HCT116 (cell line): ENCODE results near the gene FBXO42. TPM values are rescaled to one million over a fixed set of nuclear protein-coding genes. Genes with fewer than 3 reads are reported as not detected.

Experiments
- ATAC-seq: fragments of 200-7000 bp; cut with Tn5 transposase; 2 replicates; pipeline ENCODE4 v1.9.1; 2020; ENCODE audit warnings: mild to moderate bottlenecking, moderate library complexity
- BruUV-seq: library from RNA; stranded (reverse); fragments of 400-500 nt; replicated peaks from 2 replicates; lab custom pipeline; 2021; lab: Mats Ljungman, UMichigan
- CTCF ChIA-PET: fragments of 300-600 bp; sonication (Branson Sonifier 250); formaldehyde crosslinking; loops from one replicate; lab custom pipeline; 2021; ENCODE audit warnings: antibody characterized with exemption; lab: Charles Lee
- POLR2A ChIA-PET: fragments of 300-600, 350-600 bp; sonication (Branson Sonifier 250); formaldehyde crosslinking; loops from one replicate; lab custom pipeline; 2021; ENCODE audit warnings: antibody characterized with exemption; lab: Charles Lee
- RAD21 ChIA-PET, 2 experiments: fragments of 300-600 bp; sonication (Branson Sonifier 250); formaldehyde crosslinking; loops; one replicate each; lab custom pipeline; 2023; ENCODE audit warnings: low total read pairs in 2 of 2; ENCODE audit not compliant: uncharacterized antibody in 2 of 2, unreplicated experiment in 2 of 2, low non-redundant PET in 1 of 2; lab: Charles Lee
- DNase-seq: peaks from one replicate; pipeline ENCODE4 v3.0.0-alpha.2; 2010; ENCODE audit warnings: low read depth, low spot score
- H2AFZ ChIP-seq: fragments of 200-600 bp; shearing (Covaris generic), sonication (generic); 2 replicates; pipeline ENCODE4 v1.6.1; 2017; ENCODE audit warnings: low read depth, mixed run types, mixed read lengths, antibody characterized with exemption, low read length; ENCODE audit not compliant: poor library complexity, severe bottlenecking
- H3K27ac ChIP-seq: 2 replicates; pipeline ENCODE4 v1.5.1; 2012; ENCODE audit warnings: low read depth, low read length
- H3K27me3 ChIP-seq: fragments of 200-600 bp; sonication (generic); 2 replicates; pipeline ENCODE4 v1.6.1; 2016; ENCODE audit warnings: mixed run types, low read length, mixed read lengths; ENCODE audit not compliant: insufficient read depth
- H3K36me3 ChIP-seq, 2 experiments: fragments of 200-500 bp in 1 of 2; fragments of 200-600 bp in 1 of 2; sonication (Bioruptor generic) in 1 of 2; sonication (generic) in 1 of 2; 2 replicates each; pipeline versions ENCODE4 v1.5.1 to v1.6.1; 2014 to 2016; ENCODE audit warnings: low read length in 2 of 2, inconsistent platforms in 1 of 2, mixed read lengths in 1 of 2, mixed run types in 1 of 2; ENCODE audit not compliant: insufficient read depth in 2 of 2, control insufficient read depth in 1 of 2
- H3K4me1 ChIP-seq, 2 experiments: fragments of 200-600 bp in 1 of 2; sonication (generic) in 1 of 2; 2 replicates each; pipeline versions ENCODE4 v1.5.1 to v1.6.1; 2012 to 2017; ENCODE audit warnings: low read length in 2 of 2, inconsistent platforms in 1 of 2, mild to moderate bottlenecking in 1 of 2, mixed read lengths in 1 of 2, mixed run types in 1 of 2, moderate library complexity in 1 of 2; ENCODE audit not compliant: insufficient read depth in 2 of 2, control insufficient read depth in 1 of 2
- H3K4me2 ChIP-seq: fragments of 200-600 bp; sonication (generic); 2 replicates; pipeline ENCODE4 v1.6.1; 2017; ENCODE audit warnings: mixed run types, low read length, mixed read lengths
- H3K4me3 ChIP-seq, 2 experiments: fragments of 200-600 bp in 1 of 2; sonication (generic) in 1 of 2; replicated peaks in 1 of 2; 2 replicates each; pipeline ENCODE4 v1.5.1; 2011 to 2016; ENCODE audit warnings: low read length in 2 of 2, control low read depth in 1 of 2, low read depth in 1 of 2, mild to moderate bottlenecking in 1 of 2, mixed read lengths in 1 of 2, mixed run types in 1 of 2
- H3K79me2 ChIP-seq: fragments of 200-600 bp; sonication (generic); 2 replicates; pipeline ENCODE4 v1.6.1; 2017; ENCODE audit warnings: mild to moderate bottlenecking, mixed run types, low read length, moderate library complexity, mixed read lengths; ENCODE audit not compliant: insufficient read depth
- H3K9ac ChIP-seq: fragments of 200-600 bp; sonication (generic); 2 replicates; pipeline ENCODE4 v1.6.1; 2016; ENCODE audit warnings: low read length, mixed read lengths
- H3K9me2 ChIP-seq: fragments of 200-600 bp; sonication (generic), shearing (Covaris generic); 2 replicates; pipeline ENCODE4 v1.6.1; 2017; ENCODE audit warnings: mixed run types, mild to moderate bottlenecking, moderate library complexity; ENCODE audit not compliant: insufficient read depth
- H3K9me3 ChIP-seq, 2 experiments: fragments of 200-500 bp in 1 of 2; fragments of 200-600 bp in 1 of 2; sonication (Bioruptor generic) in 1 of 2; sonication (generic) in 1 of 2; 2 replicates each; pipeline ENCODE4 v1.6.1; 2014 to 2017; ENCODE audit warnings: low read length in 2 of 2, mixed read lengths in 2 of 2, inconsistent platforms in 1 of 2, low read depth in 1 of 2, mild to moderate bottlenecking in 1 of 2, mixed run types in 1 of 2, moderate library complexity in 1 of 2; ENCODE audit not compliant: control insufficient read depth in 1 of 2, insufficient read depth in 1 of 2
- H4K20me1 ChIP-seq: fragments of 200-600 bp; sonication (generic), shearing (Covaris generic); 2 replicates; pipeline ENCODE4 v1.6.1; 2017; ENCODE audit warnings: mixed run types, mild to moderate bottlenecking, moderate library complexity; ENCODE audit not compliant: insufficient read depth
- CEBPB ChIP-seq: IDR thresholded peaks from 2 replicates; pipeline ENCODE4 v1.6.1; 2012; ENCODE audit warnings: low read depth
- EGR1 ChIP-seq: IDR thresholded peaks from 2 replicates; pipeline ENCODE4 v1.6.1; 2012; ENCODE audit warnings: low read depth
- ELF1 ChIP-seq: IDR thresholded peaks from 2 replicates; pipeline ENCODE4 v1.6.1; 2012; ENCODE audit warnings: low read depth, borderline replicate concordance
- EZH2 ChIP-seq: fragments of 200-600 bp; sonication (generic); IDR thresholded peaks from 2 replicates; pipeline ENCODE4 v1.6.1; 2017; ENCODE audit warnings: antibody characterized with exemption, mixed run types
- FOSL1 ChIP-seq: IDR thresholded peaks from 2 replicates; pipeline ENCODE4 v1.6.1; 2012; ENCODE audit warnings: low read depth
- JUND ChIP-seq: IDR thresholded peaks from 2 replicates; pipeline ENCODE4 v1.6.1; 2012
- POLR2AphosphoS5 ChIP-seq: IDR thresholded peaks from 2 replicates; pipeline ENCODE4 v1.6.1; 2011; ENCODE audit warnings: mild to moderate bottlenecking, low read depth, low read length, moderate library complexity
- RAD21 ChIP-seq: IDR thresholded peaks from 2 replicates; pipeline ENCODE4 v1.6.1; 2012; ENCODE audit warnings: low read depth, mild to moderate bottlenecking
- SIN3A ChIP-seq: IDR thresholded peaks from 2 replicates; pipeline ENCODE4 v1.6.1; 2012; ENCODE audit warnings: low read depth
- SP1 ChIP-seq: IDR thresholded peaks from 2 replicates; pipeline ENCODE4 v1.6.1; 2012; ENCODE audit warnings: low read depth
- SRF ChIP-seq: IDR thresholded peaks from 2 replicates; pipeline ENCODE4 v1.6.1; 2012; ENCODE audit warnings: low read depth
- YY1 ChIP-seq: IDR thresholded peaks from 2 replicates; pipeline ENCODE4 v1.6.1; 2011; ENCODE audit warnings: low read length, low read depth, moderate library complexity, mild to moderate bottlenecking; ENCODE audit not compliant: insufficient replicate concordance; ENCODE audit errors: extremely low read depth
- ZFX ChIP-seq: fragments of 450-650 bp; IDR thresholded peaks from 2 replicates; pipeline ENCODE4 v1.6.1; 2017
- intact Hi-C: fragments of 100-400 bp; cut with micrococcal nuclease; formaldehyde crosslinking; loops from 2 replicates; pipeline ENCODE4 v1.10.0; 2022
- total RNA-seq: library from RNA; stranded (reverse); gene quantifications from one replicate; pipeline ENCODE4 v1.2.1, GENCODE V29; 2021; ENCODE audit not compliant: unreplicated experiment
- TF ChIP-seq, protein P1 (sequence below), 3 experiments: fragments of 200-600 bp in 1 of 3; sonication (generic) in 1 of 3; IDR thresholded peaks in 2 of 3; conservative IDR thresholded peaks in 1 of 3; 2 replicates each; pipeline ENCODE4 v1.5.1; 2012 to 2017; ENCODE audit warnings: low read depth in 2 of 3, low read length in 2 of 3, antibody characterized with exemption in 1 of 3, borderline replicate concordance in 1 of 3, control low read depth in 1 of 3, mild to moderate bottlenecking in 1 of 3, mixed read lengths in 1 of 3, mixed run types in 1 of 3, moderate library complexity in 1 of 3; ENCODE audit not compliant: insufficient read depth in 1 of 3
- TF ChIP-seq, protein P2 (sequence below): IDR thresholded peaks from 2 replicates; pipeline ENCODE4 v1.6.1; 2012; ENCODE audit warnings: low read depth
- TF ChIP-seq, protein P3 (sequence below): IDR thresholded peaks from 2 replicates; pipeline ENCODE4 v1.6.1; 2011; ENCODE audit warnings: mild to moderate bottlenecking, low read length, moderate library complexity; ENCODE audit not compliant: insufficient replicate concordance; ENCODE audit errors: extremely low read depth
- TF ChIP-seq, protein P4 (sequence below): IDR thresholded peaks from 2 replicates; pipeline ENCODE4 v1.6.1; 2012

Gene FBXO42
- total RNA-seq, 1 experiment from 2014 or later, result 20.6 TPM

DNA sequence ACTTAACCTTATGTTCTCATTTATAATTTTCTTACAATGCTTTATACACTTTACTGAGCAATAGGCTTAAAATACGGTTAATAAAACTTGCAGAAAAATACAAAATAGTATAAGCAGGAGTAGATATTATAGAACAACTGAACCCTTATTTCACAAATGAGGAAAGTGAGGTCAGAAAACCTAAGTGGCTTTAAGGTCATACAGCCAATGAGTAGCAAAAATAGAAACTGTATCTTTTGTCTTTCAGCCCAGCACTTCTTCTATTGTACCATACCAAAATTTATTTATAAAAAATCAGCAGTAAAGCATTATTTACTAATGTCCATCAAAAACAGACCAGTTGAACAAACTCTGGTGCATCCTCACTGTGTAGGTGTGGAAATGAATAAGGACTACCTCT is 11.6 kb downstream of the FBXO42 start:
- Histone ChIP-seq H2AFZ (no peak overlapping the region), H3K27ac (no peak overlapping the region), H3K9me3 (no peaks in the 10 kb centered on the region), H3K4me2 (no peak overlapping the region), H3K9me2 (no peaks in the 10 kb centered on the region)
- CTCF ChIA-PET, result no interaction called here
- BruUV-seq, result no TSS peak
- RAD21 ChIA-PET, result no interaction called here
- intact Hi-C loops, result no loop called here
- TF ChIP-seq, protein P1, sequence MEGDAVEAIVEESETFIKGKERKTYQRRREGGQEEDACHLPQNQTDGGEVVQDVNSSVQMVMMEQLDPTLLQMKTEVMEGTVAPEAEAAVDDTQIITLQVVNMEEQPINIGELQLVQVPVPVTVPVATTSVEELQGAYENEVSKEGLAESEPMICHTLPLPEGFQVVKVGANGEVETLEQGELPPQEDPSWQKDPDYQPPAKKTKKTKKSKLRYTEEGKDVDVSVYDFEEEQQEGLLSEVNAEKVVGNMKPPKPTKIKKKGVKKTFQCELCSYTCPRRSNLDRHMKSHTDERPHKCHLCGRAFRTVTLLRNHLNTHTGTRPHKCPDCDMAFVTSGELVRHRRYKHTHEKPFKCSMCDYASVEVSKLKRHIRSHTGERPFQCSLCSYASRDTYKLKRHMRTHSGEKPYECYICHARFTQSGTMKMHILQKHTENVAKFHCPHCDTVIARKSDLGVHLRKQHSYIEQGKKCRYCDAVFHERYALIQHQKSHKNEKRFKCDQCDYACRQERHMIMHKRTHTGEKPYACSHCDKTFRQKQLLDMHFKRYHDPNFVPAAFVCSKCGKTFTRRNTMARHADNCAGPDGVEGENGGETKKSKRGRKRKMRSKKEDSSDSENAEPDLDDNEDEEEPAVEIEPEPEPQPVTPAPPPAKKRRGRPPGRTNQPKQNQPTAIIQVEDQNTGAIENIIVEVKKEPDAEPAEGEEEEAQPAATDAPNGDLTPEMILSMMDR (IDR thresholded peaks at IDR 0.05 in 2 of 3, conservative IDR thresholded peaks at IDR 0.05 in 1 of 3; ENCODE audit: borderline replicate concordance in 1 of 3, insufficient read depth in 1 of 3, low read depth in 2 of 3, low read length in 2 of 3), result no peak
- no peak for TF ChIP-seq EZH2
- TF ChIP-seq RAD21, result no peak
- TF ChIP-seq, protein P2, sequence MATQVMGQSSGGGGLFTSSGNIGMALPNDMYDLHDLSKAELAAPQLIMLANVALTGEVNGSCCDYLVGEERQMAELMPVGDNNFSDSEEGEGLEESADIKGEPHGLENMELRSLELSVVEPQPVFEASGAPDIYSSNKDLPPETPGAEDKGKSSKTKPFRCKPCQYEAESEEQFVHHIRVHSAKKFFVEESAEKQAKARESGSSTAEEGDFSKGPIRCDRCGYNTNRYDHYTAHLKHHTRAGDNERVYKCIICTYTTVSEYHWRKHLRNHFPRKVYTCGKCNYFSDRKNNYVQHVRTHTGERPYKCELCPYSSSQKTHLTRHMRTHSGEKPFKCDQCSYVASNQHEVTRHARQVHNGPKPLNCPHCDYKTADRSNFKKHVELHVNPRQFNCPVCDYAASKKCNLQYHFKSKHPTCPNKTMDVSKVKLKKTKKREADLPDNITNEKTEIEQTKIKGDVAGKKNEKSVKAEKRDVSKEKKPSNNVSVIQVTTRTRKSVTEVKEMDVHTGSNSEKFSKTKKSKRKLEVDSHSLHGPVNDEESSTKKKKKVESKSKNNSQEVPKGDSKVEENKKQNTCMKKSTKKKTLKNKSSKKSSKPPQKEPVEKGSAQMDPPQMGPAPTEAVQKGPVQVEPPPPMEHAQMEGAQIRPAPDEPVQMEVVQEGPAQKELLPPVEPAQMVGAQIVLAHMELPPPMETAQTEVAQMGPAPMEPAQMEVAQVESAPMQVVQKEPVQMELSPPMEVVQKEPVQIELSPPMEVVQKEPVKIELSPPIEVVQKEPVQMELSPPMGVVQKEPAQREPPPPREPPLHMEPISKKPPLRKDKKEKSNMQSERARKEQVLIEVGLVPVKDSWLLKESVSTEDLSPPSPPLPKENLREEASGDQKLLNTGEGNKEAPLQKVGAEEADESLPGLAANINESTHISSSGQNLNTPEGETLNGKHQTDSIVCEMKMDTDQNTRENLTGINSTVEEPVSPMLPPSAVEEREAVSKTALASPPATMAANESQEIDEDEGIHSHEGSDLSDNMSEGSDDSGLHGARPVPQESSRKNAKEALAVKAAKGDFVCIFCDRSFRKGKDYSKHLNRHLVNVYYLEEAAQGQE, result no peak
- TF ChIP-seq POLR2AphosphoS5, result no peak
- no peak for TF ChIP-seq FOSL1
- TF ChIP-seq EGR1, result no peak
- TF ChIP-seq CEBPB, result no peak
- no peak for TF ChIP-seq SRF
- TF ChIP-seq JUND, result no peak
- no peak for TF ChIP-seq ZFX
- TF ChIP-seq YY1, result no peak
- TF ChIP-seq ELF1, result no peak
- TF ChIP-seq, protein P3, sequence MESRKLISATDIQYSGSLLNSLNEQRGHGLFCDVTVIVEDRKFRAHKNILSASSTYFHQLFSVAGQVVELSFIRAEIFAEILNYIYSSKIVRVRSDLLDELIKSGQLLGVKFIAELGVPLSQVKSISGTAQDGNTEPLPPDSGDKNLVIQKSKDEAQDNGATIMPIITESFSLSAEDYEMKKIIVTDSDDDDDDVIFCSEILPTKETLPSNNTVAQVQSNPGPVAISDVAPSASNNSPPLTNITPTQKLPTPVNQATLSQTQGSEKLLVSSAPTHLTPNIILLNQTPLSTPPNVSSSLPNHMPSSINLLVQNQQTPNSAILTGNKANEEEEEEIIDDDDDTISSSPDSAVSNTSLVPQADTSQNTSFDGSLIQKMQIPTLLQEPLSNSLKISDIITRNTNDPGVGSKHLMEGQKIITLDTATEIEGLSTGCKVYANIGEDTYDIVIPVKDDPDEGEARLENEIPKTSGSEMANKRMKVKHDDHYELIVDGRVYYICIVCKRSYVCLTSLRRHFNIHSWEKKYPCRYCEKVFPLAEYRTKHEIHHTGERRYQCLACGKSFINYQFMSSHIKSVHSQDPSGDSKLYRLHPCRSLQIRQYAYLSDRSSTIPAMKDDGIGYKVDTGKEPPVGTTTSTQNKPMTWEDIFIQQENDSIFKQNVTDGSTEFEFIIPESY, result no peak
- TF ChIP-seq SIN3A, result no peak
- TF ChIP-seq SP1, result no peak
- TF ChIP-seq, protein P4, sequence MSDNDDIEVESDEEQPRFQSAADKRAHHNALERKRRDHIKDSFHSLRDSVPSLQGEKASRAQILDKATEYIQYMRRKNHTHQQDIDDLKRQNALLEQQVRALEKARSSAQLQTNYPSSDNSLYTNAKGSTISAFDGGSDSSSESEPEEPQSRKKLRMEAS, result no peak
- TF ChIP-seq, all 23 proteins: peak for 0
- H3K9ac ChIP-seq, result no peak overlapping the region
- H3K79me2 ChIP-seq, result peaks cover 44% of the 10 kb centered on the region
- POLR2A ChIA-PET, result no interaction called here
- no peaks in the 10 kb centered on the region for H3K27me3 ChIP-seq
- H3K36me3 ChIP-seq, result no peaks in the 10 kb centered on the region
- no peak overlapping the region for H3K4me3 ChIP-seq
- H4K20me1 ChIP-seq, result no peaks in the 10 kb centered on the region
- DNase-seq (no peak), ATAC-seq (no peak)
- peaks cover 0 to 11% of the 10 kb centered on the region in 2 experiments; a peak in 2 of 4 replicates for H3K4me1 ChIP-seq
